Cardiac muscle cell (in vitro differentiated cells and primary cell): ENCODE data around the gene MAPK4. TPM values are rescaled to one million over a fixed set of nuclear protein-coding genes. Genes with fewer than 3 reads are reported as not detected.
"Not testable (repeated sequence)": the region's sequence is repeated elsewhere in the genome, so short reads cannot be mapped to it uniquely, and the experiment has no call there.

ENCODE experiments used
- DNase-seq, 2 donors: peaks; one replicate each; pipeline versions ENCODE4 v3.0.0 to v3.0.0-alpha.2; 2010 to 2017; ENCODE audit warnings: low read depth in 1 of 2, low spot score in 1 of 2
- H3K27ac ChIP-seq: fragments of 200-600 bp; sonication (generic); 2 replicates; pipeline ENCODE4 v1.5.1; 2016
- H3K27me3 ChIP-seq: fragments of 200-600 bp; sonication (generic); 2 replicates; pipeline ENCODE4 v1.6.0; 2016; ENCODE audit warnings: control low read depth
- H3K36me3 ChIP-seq: fragments of 200-600 bp; sonication (generic); 2 replicates; pipeline ENCODE4 v1.5.1; 2016; ENCODE audit warnings: control low read depth
- H3K4me1 ChIP-seq: fragments of 200-600 bp; sonication (generic); 2 replicates; pipeline ENCODE4 v1.8.1; 2017; ENCODE audit warnings: low read depth, mild to moderate bottlenecking, mixed run types
- H3K4me3 ChIP-seq: fragments of 200-600 bp; sonication (generic); 2 replicates; pipeline ENCODE4 v1.5.1; 2016; ENCODE audit warnings: mild to moderate bottlenecking
- H3K9me3 ChIP-seq: fragments of 200-600 bp; sonication (generic); 2 replicates; pipeline ENCODE4 v1.5.1; 2017; ENCODE audit warnings: low read depth, mild to moderate bottlenecking, control low read depth
- CTCF ChIP-seq: IDR thresholded peaks from 2 replicates; pipeline ENCODE4 v1.5.1; 2012; ENCODE audit warnings: low read depth, mild to moderate bottlenecking, low read length
- polyA plus RNA-seq: library from polyadenylated mRNA; unstranded; fragments of >200 nt; fragmentation: Nextera tagmentation; extraction: Ambion mirVana; gene quantifications from 2 replicates; pipeline ENCODE4 v1.2.1, GENCODE V29; 2016
- total RNA-seq: library from RNA; depleted of rRNA; stranded (reverse); fragments of >200 nt; gene quantifications from 2 replicates; pipeline ENCODE4 v1.2.3, GENCODE V29; 2016

The MAPK4 gene
- total and polyA plus RNA-seq, 2 experiments from 2014 or later, result 36.9 to 68.9 TPM

GRCh38 chr18:50757358-50757757 lies 197.5 kb downstream of the MAPK4 start:
- TF ChIP-seq CTCF, result no peak
- no peak overlapping the region for H3K4me3 ChIP-seq

GRCh38 chr18:50769463-50769862 lies 209.6 kb downstream of the MAPK4 start:
- no peak overlapping the region for H3K27ac ChIP-seq
- no peak for DNase-seq
- H3K9me3 ChIP-seq, result no peaks in the 10 kb centered on the region
- no peaks in the 10 kb centered on the region for H3K4me1 ChIP-seq
- no peaks in the 10 kb centered on the region for H3K36me3 ChIP-seq
- no peak for TF ChIP-seq CTCF
- no peak overlapping the region for H3K4me3 ChIP-seq
- no peaks in the 10 kb centered on the region for H3K27me3 ChIP-seq

More at GRCh38 chr18:50757358-50757757, 197.5 kb downstream of the MAPK4 start:
- no peak overlapping the region for H3K27ac ChIP-seq
- no peaks in the 10 kb centered on the region for H3K36me3 ChIP-seq
- H3K9me3 ChIP-seq, result no peaks in the 10 kb centered on the region
- DNase-seq, result no peak
- no peaks in the 10 kb centered on the region for H3K27me3 ChIP-seq
- no peaks in the 10 kb centered on the region for H3K4me1 ChIP-seq

- no peaks in the 10 kb centered on the region for H3K9me3 ChIP-seq
- H3K4me1 ChIP-seq, result no peaks in the 10 kb centered on the region
- TF ChIP-seq CTCF, result no peak
- no peak overlapping the region for H3K27ac ChIP-seq
- no peak overlapping the region for H3K4me3 ChIP-seq
- H3K36me3 ChIP-seq, result no peaks in the 10 kb centered on the region
- no peaks in the 10 kb centered on the region for H3K27me3 ChIP-seq
- DNase-seq, result no peak
Observed at GRCh38 chr18:50775207-50775606, 215.3 kb downstream of the MAPK4 start.

GRCh38 chr18:50775726-50776125 lies 215.8 kb downstream of the MAPK4 start:
- Histone ChIP-seq H3K9me3 (no peaks in the 10 kb centered on the region), H3K36me3 (no peaks in the 10 kb centered on the region), H3K27me3 (no peaks in the 10 kb centered on the region), H3K4me3 (no peak overlapping the region), H3K27ac (no peak overlapping the region), H3K4me1 (no peaks in the 10 kb centered on the region)
- DNase-seq, result no peak
- TF ChIP-seq CTCF, result no peak

- no peak overlapping the region for H3K4me3 ChIP-seq
- TF ChIP-seq CTCF, result no peak
- no peaks in the 10 kb centered on the region for H3K4me1 ChIP-seq
- H3K9me3 ChIP-seq, result no peaks in the 10 kb centered on the region
- no peak for DNase-seq
- no peaks in the 10 kb centered on the region for H3K27me3 ChIP-seq
- H3K36me3 ChIP-seq, result no peaks in the 10 kb centered on the region
- H3K27ac ChIP-seq, result no peak overlapping the region
Observed at GRCh38 chr18:50776383-50776782, 216.5 kb downstream of the MAPK4 start.

GRCh38 chr18:50779021-50779420 lies 219.1 kb downstream of the MAPK4 start:
- H3K27ac ChIP-seq, H3K4me3 ChIP-seq, DNase-seq, H3K27me3 ChIP-seq, H3K9me3 ChIP-seq, H3K4me1 ChIP-seq, H3K36me3 ChIP-seq: not testable (repeated sequence)

Other genes starting within 250 kb of the MAPK4 start
- gene SKA1, start 185.0 kb upstream of the MAPK4 start, total RNA-seq, result 3.0 and 8.5 TPM in 2 replicates
- gene SKA1, start 185.0 kb upstream of the MAPK4 start, polyA plus RNA-seq, result 3.3 and 18.3 TPM in 2 replicates